ENCODE results near the gene LGR5. TPM values are rescaled to one million over a fixed set of nuclear protein-coding genes. Genes with fewer than 3 reads are reported as not detected.

The LGR5 gene
- total and polyA plus RNA-seq, 2 of the 4 experiments (the other 2 are of a cell fraction): not detected

GRCh38 chr12:71456990-71457389, 17.4 kb downstream of the LGR5 start:
- H2BK5ac ChIP-seq (ENCODE audit: low read depth, low read length, poor library complexity, severe bottlenecking): no peak overlapping the region
- no peaks in the 10 kb centered on the region for H3K9me1 ChIP-seq (ENCODE audit: insufficient read depth, low read length)
- TF ChIP-seq MAFK (IDR thresholded peaks at IDR 0.05; ENCODE audit: low read depth, low read length) (no peak), MXI1 (IDR thresholded peaks at IDR 0.05; ENCODE audit: borderline replicate concordance, low read depth, low read length) (no peak), SMC3 (IDR thresholded peaks at IDR 0.05; ENCODE audit: low read depth, low read length) (no peak), RAD21 (IDR thresholded peaks at IDR 0.05; ENCODE audit: low read length) (no peak), RFX5 (IDR thresholded peaks at IDR 0.05; ENCODE audit: low read depth, low read length) (no peak), RCOR1 (IDR thresholded peaks at IDR 0.05; ENCODE audit: insufficient replicate concordance, low read length) (no peak), MAZ (IDR thresholded peaks at IDR 0.05; ENCODE audit: borderline replicate concordance, low read depth, low read length) (no peak), CHD1 (IDR thresholded peaks at IDR 0.05; ENCODE audit: low read depth, low read length) (no peak), CEBPB (IDR thresholded peaks at IDR 0.05; ENCODE audit: low read depth, low read length) (no peak)
- TF ChIP-seq, protein P1, sequence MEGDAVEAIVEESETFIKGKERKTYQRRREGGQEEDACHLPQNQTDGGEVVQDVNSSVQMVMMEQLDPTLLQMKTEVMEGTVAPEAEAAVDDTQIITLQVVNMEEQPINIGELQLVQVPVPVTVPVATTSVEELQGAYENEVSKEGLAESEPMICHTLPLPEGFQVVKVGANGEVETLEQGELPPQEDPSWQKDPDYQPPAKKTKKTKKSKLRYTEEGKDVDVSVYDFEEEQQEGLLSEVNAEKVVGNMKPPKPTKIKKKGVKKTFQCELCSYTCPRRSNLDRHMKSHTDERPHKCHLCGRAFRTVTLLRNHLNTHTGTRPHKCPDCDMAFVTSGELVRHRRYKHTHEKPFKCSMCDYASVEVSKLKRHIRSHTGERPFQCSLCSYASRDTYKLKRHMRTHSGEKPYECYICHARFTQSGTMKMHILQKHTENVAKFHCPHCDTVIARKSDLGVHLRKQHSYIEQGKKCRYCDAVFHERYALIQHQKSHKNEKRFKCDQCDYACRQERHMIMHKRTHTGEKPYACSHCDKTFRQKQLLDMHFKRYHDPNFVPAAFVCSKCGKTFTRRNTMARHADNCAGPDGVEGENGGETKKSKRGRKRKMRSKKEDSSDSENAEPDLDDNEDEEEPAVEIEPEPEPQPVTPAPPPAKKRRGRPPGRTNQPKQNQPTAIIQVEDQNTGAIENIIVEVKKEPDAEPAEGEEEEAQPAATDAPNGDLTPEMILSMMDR (conservative IDR thresholded peaks at IDR 0.05; ENCODE audit: low read depth, low read length): no peak
- no peak overlapping the region for H3K56ac ChIP-seq (ENCODE audit: extremely low read depth, insufficient read depth, low read length)
- H2AFZ ChIP-seq (replicated peaks; ENCODE audit: low read length, poor library complexity): no peak overlapping the region
- H3K27ac ChIP-seq (ENCODE audit: insufficient read depth, low read length): no peak overlapping the region
- H3K27me3 ChIP-seq (ENCODE audit: control insufficient read depth, insufficient read depth, low read length): peaks cover 17% of the 10 kb centered on the region
- H3K9ac ChIP-seq (ENCODE audit: low read depth, low read length): no peak overlapping the region
- H2BK20ac ChIP-seq (ENCODE audit: low read depth, low read length): no peak overlapping the region
- DNase-seq (no peak), ATAC-seq (ENCODE audit: low read depth) (no peak)
- H3K79me1 ChIP-seq (ENCODE audit: low read depth in 1 of 2, low read length in 2 of 2): no peaks in the 10 kb centered on the region
- no peaks in the 10 kb centered on the region for H3K36me3 ChIP-seq (ENCODE audit: control insufficient read depth, insufficient read depth, low read length)
- no peak overlapping the region for H3K23ac ChIP-seq (ENCODE audit: low read depth, low read length)
- H2AK5ac ChIP-seq (ENCODE audit: low read depth, low read length): no peak overlapping the region
- H4K91ac ChIP-seq (ENCODE audit: insufficient read depth, low read depth, low read length): no peak overlapping the region
- no peak overlapping the region for H3K4me3 ChIP-seq (ENCODE audit: insufficient read depth, low read depth, low read length)
- ChIA-PET CTCF (no interaction called here), POLR2A (ENCODE audit: unreplicated experiment) (no interaction called here)
- H3K4me2 ChIP-seq (ENCODE audit: low read depth, low read length): no peak overlapping the region
- no peak overlapping the region for H3K14ac ChIP-seq (replicated peaks; ENCODE audit: low read depth, low read length)
- no peak overlapping the region for H2BK15ac ChIP-seq (ENCODE audit: low read depth, low read length)
- no peak overlapping the region for H2AK9ac ChIP-seq (replicated peaks; ENCODE audit: low read depth, low read length, poor library complexity)
- dilution Hi-C loops (cut with HindIII; ENCODE audit: low sequenced_read_pairs, unreplicated experiment): no loop called here
- H4K5ac ChIP-seq (ENCODE audit: low read depth, low read length): no peak overlapping the region
- intact Hi-C loops (cut with micrococcal nuclease): no loop called here
- in situ Hi-C loops (cut with MboI; ENCODE audit: low sequenced_read_pairs): no loop called here
- no peak overlapping the region for H4K8ac ChIP-seq (ENCODE audit: low read depth in 2 of 2, low read length in 2 of 2)
- WGBS, 2 experiments (ENCODE audit: extremely low coverage in 2 of 2, insufficient read length in 1 of 2): no CpG with 5 or more reads among the region's 4 CpGs
- no TSS peak for BruUV-seq (replicated peaks)
- H3K9me3 ChIP-seq (ENCODE audit: control insufficient read depth, insufficient read depth, low read length): no peaks in the 10 kb centered on the region
- no peaks in the 10 kb centered on the region for H4K20me1 ChIP-seq (ENCODE audit: insufficient read depth, low read length)
- H3K18ac ChIP-seq (ENCODE audit: low read depth, low read length): no peak overlapping the region
- H2BK120ac ChIP-seq (ENCODE audit: low read depth, low read length): no peak overlapping the region
- no peaks in the 10 kb centered on the region for H3K4me1 ChIP-seq (ENCODE audit: control insufficient read depth, insufficient read depth, low read length)
- H3K4ac ChIP-seq (ENCODE audit: low read depth, low read length): no peak overlapping the region

All from IMR-90 (cell line).